Activated naive CD8-positive, alpha-beta T cell treated with anti-CD3 and anti-CD28 coated beads, Interleukin-2, amount 50 U/mL, for 24 hours (primary cell): ENCODE data around the gene TRAPPC3L.

Source experiments
- ATAC-seq: fragments of 150-1000 bp; cut with Tn5 transposase; one replicate; pipeline ENCODE4 v1.10.0; 2021
- DNase-seq: peaks from one replicate; pipeline ENCODE4 v3.0.0; 2021
- H3K27ac Mint-ChIP-seq: one replicate; pipeline ENCODE4 v1.8.0; 2021; ENCODE audit warnings: mild to moderate bottlenecking, mixed read lengths
- H3K27me3 Mint-ChIP-seq: one replicate; pipeline ENCODE4 v1.8.0; 2021; ENCODE audit warnings: mixed read lengths
- H3K36me3 Mint-ChIP-seq: one replicate; pipeline ENCODE4 v1.8.0; 2021; ENCODE audit warnings: low read depth, mixed read lengths
- H3K4me1 Mint-ChIP-seq: one replicate; pipeline ENCODE4 v1.8.0; 2021; ENCODE audit warnings: mixed read lengths
- H3K4me3 Mint-ChIP-seq: one replicate; pipeline ENCODE4 v1.8.0; 2021; ENCODE audit warnings: mild to moderate bottlenecking, moderate library complexity, mixed read lengths
- H3K9me3 Mint-ChIP-seq: one replicate; pipeline ENCODE4 v1.8.0; 2021; ENCODE audit warnings: mixed read lengths

Gene TRAPPC3L

GRCh38 chr6:116456106-116456505, 89.4 kb downstream of the TRAPPC3L start:
- ATAC-seq: no peak
- Mint-ChIP-seq H3K27me3 (peaks cover 25% of the 10 kb centered on the region), H3K36me3 (no peaks in the 10 kb centered on the region), H3K27ac (no peak overlapping the region), H3K4me1 (peaks cover 7% of the 10 kb centered on the region), H3K4me3 (no peak overlapping the region), H3K9me3 (no peaks in the 10 kb centered on the region)
- DNase-seq: no peak

DNA sequence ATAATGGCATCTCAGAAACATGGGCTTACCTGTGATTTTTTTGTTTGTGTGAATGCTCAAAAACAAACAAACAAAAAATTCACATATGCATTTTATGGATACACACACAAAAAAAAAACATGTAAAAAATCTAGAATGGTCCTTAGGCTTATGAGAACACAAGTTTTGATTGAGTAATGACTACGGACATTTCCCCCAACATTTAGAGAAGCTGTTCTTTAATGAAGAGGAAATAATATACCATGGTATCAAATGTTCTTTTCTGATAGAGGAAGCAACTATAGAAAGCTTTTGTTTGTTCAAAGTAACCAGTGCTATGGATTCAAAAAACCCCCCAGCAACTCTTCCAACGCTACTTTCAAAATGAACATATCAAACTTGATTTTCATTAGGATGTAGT, 93.0 kb downstream of the TRAPPC3L start:
- no peaks in the 10 kb centered on the region for H3K9me3 Mint-ChIP-seq

GRCh38 chr6:116451916-116452315, 93.6 kb downstream of the TRAPPC3L start:
- H3K4me3 Mint-ChIP-seq: no peak overlapping the region
- H3K27me3 Mint-ChIP-seq: peaks cover 12% of the 10 kb centered on the region
- ATAC-seq (no peak), DNase-seq (no peak)
- H3K4me1 Mint-ChIP-seq: peaks cover 17% of the 10 kb centered on the region
- no peak overlapping the region for H3K27ac Mint-ChIP-seq
- no peaks in the 10 kb centered on the region for H3K9me3 Mint-ChIP-seq
- H3K36me3 Mint-ChIP-seq: no peaks in the 10 kb centered on the region

More for the DNA sequence above, 93.0 kb downstream of the TRAPPC3L start:
- ATAC-seq (no peak), DNase-seq (no peak)
- Mint-ChIP-seq H3K27ac (no peak overlapping the region), H3K36me3 (no peaks in the 10 kb centered on the region), H3K27me3 (peaks cover 12% of the 10 kb centered on the region), H3K4me1 (peaks cover 17% of the 10 kb centered on the region), H3K4me3 (no peak overlapping the region)

DNA sequence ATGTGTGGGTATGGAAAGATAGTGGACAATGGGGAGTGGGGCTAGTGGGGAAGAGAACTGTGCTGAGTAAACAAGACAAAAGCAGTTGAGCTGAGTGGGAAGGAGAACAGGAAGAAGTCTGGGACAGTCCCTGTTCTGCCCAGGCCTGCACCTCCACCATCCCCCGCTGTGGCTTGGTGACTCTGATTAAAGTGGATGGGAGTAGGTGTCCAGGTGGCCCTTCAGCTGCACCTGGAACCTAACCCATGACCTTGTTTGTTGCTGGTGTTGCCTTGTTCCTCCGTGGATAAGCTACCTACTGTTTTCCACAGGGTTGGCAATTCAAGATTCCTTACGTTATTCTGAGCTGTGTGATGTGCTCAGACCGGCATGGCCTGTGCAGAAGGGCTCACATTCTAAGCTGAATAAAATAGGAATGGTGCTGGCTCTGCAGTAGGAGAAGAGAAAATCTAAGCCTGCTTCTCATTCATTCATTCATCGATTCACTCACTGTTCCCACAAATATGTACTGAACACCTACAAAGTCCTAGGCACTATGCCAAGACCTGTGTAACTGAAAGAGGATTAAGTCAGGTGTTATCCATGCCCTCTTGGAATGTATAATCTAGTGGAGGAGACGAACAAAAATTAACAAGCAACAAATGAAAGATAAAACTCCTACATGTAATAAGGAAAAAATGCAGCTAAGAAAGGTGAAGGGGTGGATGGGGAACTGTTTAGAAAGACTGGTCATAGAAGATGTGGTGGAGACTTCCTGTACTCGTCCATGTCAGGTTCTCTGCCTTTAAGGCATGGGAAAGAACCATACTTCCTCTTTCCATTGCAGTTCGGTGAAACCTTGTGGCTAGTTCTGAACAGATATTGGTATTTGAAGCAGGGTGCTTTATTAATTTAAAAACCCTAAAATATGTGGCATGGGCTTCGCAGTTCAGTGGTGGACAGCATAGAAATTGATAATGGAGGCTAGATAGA, 94.4 kb downstream of the TRAPPC3L start:
- DNase-seq (no peak), ATAC-seq (no peak)
- Mint-ChIP-seq H3K36me3 (no peaks in the 10 kb centered on the region), H3K9me3 (no peaks in the 10 kb centered on the region), H3K27ac (no peak overlapping the region), H3K4me1 (peaks cover 17% of the 10 kb centered on the region), H3K4me3 (no peak overlapping the region), H3K27me3 (peaks cover 12% of the 10 kb centered on the region)

DNA sequence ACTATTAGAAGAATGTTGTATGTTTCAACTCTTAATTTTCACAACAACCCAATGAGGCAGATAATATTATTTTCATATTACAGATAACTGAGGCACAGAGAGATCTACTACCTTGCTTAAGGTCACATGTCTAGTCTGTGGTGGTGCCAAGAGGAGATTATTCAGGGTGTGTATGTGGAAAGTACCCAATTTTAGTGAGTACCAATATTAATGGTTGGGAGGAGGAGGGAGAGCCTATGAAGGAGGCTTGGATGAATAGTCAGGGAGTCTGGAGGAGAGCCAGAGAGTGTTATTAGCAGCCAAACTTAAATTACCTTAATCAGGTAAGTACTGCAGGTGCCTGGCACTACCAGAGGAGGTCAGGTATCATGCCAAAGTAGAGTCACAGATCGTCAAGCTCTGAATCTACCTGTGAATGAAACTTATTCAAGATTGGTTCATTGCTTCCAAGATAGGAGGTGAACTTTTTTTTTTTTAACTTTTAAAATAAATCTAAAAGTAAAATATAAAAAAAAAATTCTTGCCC, 95.2 kb downstream of the TRAPPC3L start:
- H3K4me1 Mint-ChIP-seq: peaks cover 17% of the 10 kb centered on the region
- H3K9me3 Mint-ChIP-seq: no peaks in the 10 kb centered on the region
- DNase-seq: no peak
- peak overlapping the region; percentile 6 for H3K27ac Mint-ChIP-seq
- no peaks in the 10 kb centered on the region for H3K36me3 Mint-ChIP-seq
- H3K27me3 Mint-ChIP-seq: peaks cover 12% of the 10 kb centered on the region
- no peak for ATAC-seq
- H3K4me3 Mint-ChIP-seq: no peak overlapping the region

DNA sequence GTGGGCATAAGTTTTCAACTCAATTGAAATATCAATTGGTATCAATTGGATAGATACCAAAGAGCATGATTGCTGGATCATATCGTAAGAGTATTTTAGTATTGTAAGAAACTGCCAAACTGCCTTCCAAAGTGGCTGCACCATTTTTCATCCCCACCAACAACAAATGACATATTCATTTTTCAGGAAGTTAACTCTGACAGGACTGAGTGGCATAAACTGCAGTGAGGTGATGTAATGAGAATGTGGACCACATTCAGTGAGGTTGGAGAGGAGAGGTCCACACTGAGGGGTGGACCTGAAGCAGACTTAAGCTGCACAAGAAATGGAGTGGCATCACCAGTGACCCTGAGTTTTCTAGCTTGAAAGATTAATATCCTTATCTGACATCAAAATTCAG, 95.9 kb downstream of the TRAPPC3L start:
- Mint-ChIP-seq H3K4me1 (peaks cover 22% of the 10 kb centered on the region), H3K4me3 (no peak overlapping the region), H3K36me3 (no peaks in the 10 kb centered on the region), H3K27ac (no peak overlapping the region), H3K27me3 (peaks cover 12% of the 10 kb centered on the region), H3K9me3 (no peaks in the 10 kb centered on the region)
- ATAC-seq (no peak), DNase-seq (no peak)

- H3K9me3 Mint-ChIP-seq: no peaks in the 10 kb centered on the region
- no peak overlapping the region for H3K4me3 Mint-ChIP-seq
- ATAC-seq (no peak), DNase-seq (no peak)
- peaks cover 22% of the 10 kb centered on the region for H3K4me1 Mint-ChIP-seq
- H3K27ac Mint-ChIP-seq: no peak overlapping the region
- H3K27me3 Mint-ChIP-seq: peaks cover 8% of the 10 kb centered on the region
- no peaks in the 10 kb centered on the region for H3K36me3 Mint-ChIP-seq
Observed at GRCh38 chr6:116447496-116448011, 97.9 kb downstream of the TRAPPC3L start.

DNA sequence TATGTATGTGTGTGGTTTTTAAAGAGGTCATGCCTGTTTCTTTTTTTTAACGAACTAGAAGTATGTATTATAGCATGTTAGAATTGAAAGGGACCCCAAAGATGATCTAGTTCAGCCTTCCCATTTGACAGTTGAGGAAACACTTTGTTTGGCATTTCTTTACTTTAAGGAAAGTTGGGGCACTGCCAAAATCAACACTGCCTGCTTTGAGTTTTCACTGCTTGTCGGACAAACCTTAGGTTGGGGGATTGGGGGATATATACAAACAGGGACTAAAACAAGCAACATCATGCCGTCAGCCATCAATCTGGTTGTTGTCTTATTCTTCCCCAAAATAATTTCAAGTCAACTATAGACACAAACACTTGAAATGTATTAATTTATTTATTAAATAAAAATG, 98.4 kb downstream of the TRAPPC3L start:
- no peak for ATAC-seq
- Mint-ChIP-seq H3K4me1 (peaks cover 22% of the 10 kb centered on the region), H3K27me3 (peaks cover 8% of the 10 kb centered on the region), H3K9me3 (no peaks in the 10 kb centered on the region), H3K27ac (no peak overlapping the region), H3K36me3 (no peaks in the 10 kb centered on the region), H3K4me3 (no peak overlapping the region)
- DNase-seq: no peak

DNA sequence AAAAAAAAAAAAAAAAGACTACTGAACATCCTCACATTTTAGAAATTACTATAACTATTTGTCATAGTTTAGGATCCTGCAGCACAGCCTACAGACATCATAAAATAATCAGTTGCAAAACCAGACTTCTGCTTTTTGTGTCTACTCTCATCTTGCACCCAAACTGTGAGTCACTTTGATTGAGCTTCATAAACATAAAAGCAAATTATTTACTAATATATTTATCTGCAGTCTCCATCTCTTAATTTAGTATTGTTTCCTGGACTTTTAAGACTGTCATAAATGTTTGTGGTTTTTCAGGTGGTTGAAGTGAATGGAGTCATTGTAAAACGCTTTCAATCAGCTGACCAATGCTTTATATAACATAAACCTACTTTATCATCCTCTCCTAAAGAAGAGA, 99.1 kb downstream of the TRAPPC3L start:
- H3K9me3 Mint-ChIP-seq: no peaks in the 10 kb centered on the region
- H3K27me3 Mint-ChIP-seq: peaks cover 6% of the 10 kb centered on the region
- H3K27ac Mint-ChIP-seq: no peak overlapping the region
- H3K4me1 Mint-ChIP-seq: peaks cover 19% of the 10 kb centered on the region
- no peak overlapping the region for H3K4me3 Mint-ChIP-seq
- DNase-seq (no peak), ATAC-seq (no peak)
- H3K36me3 Mint-ChIP-seq: no peaks in the 10 kb centered on the region

GRCh38 chr6:116445102-116445501, 100.4 kb downstream of the TRAPPC3L start:
- ATAC-seq (no peak), DNase-seq (no peak)
- Mint-ChIP-seq H3K9me3 (no peaks in the 10 kb centered on the region), H3K4me1 (peaks cover 9% of the 10 kb centered on the region), H3K27me3 (peaks cover under 1% of the 10 kb centered on the region), H3K4me3 (no peak overlapping the region), H3K27ac (no peak overlapping the region), H3K36me3 (no peaks in the 10 kb centered on the region)
